Esophagus squamous epithelium (tissue), 4 donors: Measurements from ENCODE around the gene PRKAA2.

Source experiments
- POLR2A ChIP-seq, 4 donors: fragments of 450-650 bp; IDR thresholded peaks; one replicate each; pipeline ENCODE4 v1.6.1; 2017; ENCODE audit warnings: antibody characterized with exemption in 4 of 4, mild to moderate bottlenecking in 4 of 4, moderate library complexity in 3 of 4
- TF ChIP-seq, protein P1 (sequence below), 6 experiments: fragments of 450-650 bp in 4 of 6; fragments of 200-600 bp in 2 of 6; sonication (generic) in 2 of 6; IDR thresholded peaks; one replicate each; pipeline ENCODE4 v1.5.1; 2016 to 2019; ENCODE audit warnings: antibody characterized with exemption in 6 of 6, mild to moderate bottlenecking in 4 of 6, moderate library complexity in 4 of 6

DNA sequence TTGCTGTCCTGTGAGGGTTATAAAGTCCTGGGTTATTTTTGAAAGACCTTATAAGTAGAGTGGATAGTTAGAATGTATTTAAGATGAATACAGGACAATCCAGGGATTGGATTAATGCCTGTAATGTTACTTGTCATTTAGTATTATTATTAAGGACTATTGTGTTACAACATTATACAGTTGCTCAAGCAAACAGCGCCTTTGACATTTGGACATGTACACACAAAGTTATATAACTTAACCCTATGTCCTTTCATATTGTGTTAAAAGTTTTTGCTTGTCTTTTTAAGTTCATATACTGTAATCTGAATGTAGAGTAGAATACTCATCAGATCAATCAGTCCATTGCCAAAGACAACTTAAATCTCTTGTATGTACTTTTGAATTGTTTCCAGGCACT is 2.0 kb downstream of the PRKAA2 start:
- TF ChIP-seq, protein P1, sequence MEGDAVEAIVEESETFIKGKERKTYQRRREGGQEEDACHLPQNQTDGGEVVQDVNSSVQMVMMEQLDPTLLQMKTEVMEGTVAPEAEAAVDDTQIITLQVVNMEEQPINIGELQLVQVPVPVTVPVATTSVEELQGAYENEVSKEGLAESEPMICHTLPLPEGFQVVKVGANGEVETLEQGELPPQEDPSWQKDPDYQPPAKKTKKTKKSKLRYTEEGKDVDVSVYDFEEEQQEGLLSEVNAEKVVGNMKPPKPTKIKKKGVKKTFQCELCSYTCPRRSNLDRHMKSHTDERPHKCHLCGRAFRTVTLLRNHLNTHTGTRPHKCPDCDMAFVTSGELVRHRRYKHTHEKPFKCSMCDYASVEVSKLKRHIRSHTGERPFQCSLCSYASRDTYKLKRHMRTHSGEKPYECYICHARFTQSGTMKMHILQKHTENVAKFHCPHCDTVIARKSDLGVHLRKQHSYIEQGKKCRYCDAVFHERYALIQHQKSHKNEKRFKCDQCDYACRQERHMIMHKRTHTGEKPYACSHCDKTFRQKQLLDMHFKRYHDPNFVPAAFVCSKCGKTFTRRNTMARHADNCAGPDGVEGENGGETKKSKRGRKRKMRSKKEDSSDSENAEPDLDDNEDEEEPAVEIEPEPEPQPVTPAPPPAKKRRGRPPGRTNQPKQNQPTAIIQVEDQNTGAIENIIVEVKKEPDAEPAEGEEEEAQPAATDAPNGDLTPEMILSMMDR (IDR thresholded peaks at IDR 0.05): no peak
- no peak for TF ChIP-seq POLR2A (IDR thresholded peaks at IDR 0.05)
